Neural progenitor cell (in vitro differentiated cells): Measurements from ENCODE around the gene VAV2. TPM values are rescaled to one million over a fixed set of nuclear protein-coding genes. Genes with fewer than 3 reads are reported as not detected.

Experiments
- DNase-seq: peaks from one replicate; pipeline ENCODE4 v3.0.0-alpha.2; 2016; ENCODE audit warnings: low spot score
- H2AFZ ChIP-seq: fragments of 200-600 bp; sonication (generic); replicated peaks from 2 replicates; pipeline ENCODE4 v1.6.1; 2016; ENCODE audit warnings: antibody characterized with exemption
- H3F3A ChIP-seq: fragments of 200-600 bp; sonication (generic); 2 replicates; pipeline ENCODE4 v1.6.1; 2016; ENCODE audit warnings: antibody characterized with exemption, low read depth
- H3K27ac ChIP-seq: fragments of 200-600 bp; sonication (generic); 2 replicates; pipeline ENCODE4 v1.5.1; 2016; ENCODE audit warnings: mild to moderate bottlenecking
- H3K27me3 ChIP-seq: fragments of 200-600 bp; sonication (generic); 2 replicates; pipeline ENCODE4 v1.6.1; 2016; ENCODE audit warnings: mild to moderate bottlenecking, moderate library complexity
- H3K36me3 ChIP-seq: fragments of 200-600 bp; sonication (generic); 2 replicates; pipeline ENCODE4 v1.5.1; 2016
- H3K4me1 ChIP-seq: fragments of 200-600 bp; sonication (generic); 2 replicates; pipeline ENCODE4 v1.6.1; 2016; ENCODE audit warnings: mixed run types
- H3K4me2 ChIP-seq: fragments of 200-600 bp; sonication (generic); 2 replicates; pipeline ENCODE4 v1.6.1; 2016
- H3K4me3 ChIP-seq: fragments of 200-600 bp; sonication (generic); 2 replicates; pipeline ENCODE4 v1.5.1; 2016
- H3K79me2 ChIP-seq: fragments of 200-600 bp; sonication (generic); 2 replicates; pipeline ENCODE4 v1.6.1; 2016; ENCODE audit warnings: low read depth
- H3K9ac ChIP-seq: fragments of 200-600 bp; sonication (generic); 2 replicates; pipeline ENCODE4 v1.6.1; 2016
- H3K9me3 ChIP-seq: fragments of 200-600 bp; sonication (generic); 2 replicates; pipeline ENCODE4 v1.5.1; 2016; ENCODE audit warnings: low read depth
- H4K20me1 ChIP-seq: fragments of 200-600 bp; sonication (generic); 2 replicates; pipeline ENCODE4 v1.6.1; 2016; ENCODE audit warnings: low read depth
- H3K27ac Mint-ChIP-seq: 3 replicates; pipeline ENCODE4 v1.8.0; 2021; ENCODE audit warnings: mixed read lengths
- H3K27me3 Mint-ChIP-seq: 2 replicates; pipeline ENCODE4 v1.8.0; 2022; ENCODE audit warnings: low read depth, mild to moderate bottlenecking, inconsistent platforms, moderate library complexity, mixed read lengths; ENCODE audit not compliant: insufficient read depth
- H3K36me3 Mint-ChIP-seq: 3 replicates; pipeline ENCODE4 v1.8.0; 2021; ENCODE audit warnings: mixed read lengths
- H3K4me1 Mint-ChIP-seq: 3 replicates; pipeline ENCODE4 v1.8.0; 2021; ENCODE audit warnings: mixed read lengths
- H3K4me3 Mint-ChIP-seq: 3 replicates; pipeline ENCODE4 v1.8.0; 2021; ENCODE audit warnings: mild to moderate bottlenecking, moderate library complexity, mixed read lengths
- H3K9me3 Mint-ChIP-seq: 3 replicates; pipeline ENCODE4 v1.8.0; 2020; ENCODE audit warnings: mixed read lengths
- EZH2 ChIP-seq: fragments of 200-600 bp; sonication (generic); IDR thresholded peaks from 2 replicates; pipeline ENCODE4 v1.6.1; 2017; ENCODE audit warnings: antibody characterized with exemption, mild to moderate bottlenecking, moderate library complexity
- EZH2phosphoT487 ChIP-seq: fragments of 200-600 bp; sonication (generic); IDR thresholded peaks from 2 replicates; pipeline ENCODE4 v1.6.1; 2017; ENCODE audit warnings: antibody characterized with exemption
- total RNA-seq: library from RNA; depleted of rRNA; stranded (reverse); fragments of >200 nt; gene quantifications from 2 replicates; pipeline ENCODE4 v1.2.3, GENCODE V29; 2015; ENCODE audit warnings: low replicate concordance
- TF ChIP-seq, protein P1 (sequence below): fragments of 200-600 bp; sonication (generic); IDR thresholded peaks from 2 replicates; pipeline ENCODE4 v1.5.1; 2017; ENCODE audit warnings: antibody characterized with exemption, mild to moderate bottlenecking

The VAV2 gene
- total RNA-seq, 1 donor from 2014 or later = 12.9 TPM

DNA sequence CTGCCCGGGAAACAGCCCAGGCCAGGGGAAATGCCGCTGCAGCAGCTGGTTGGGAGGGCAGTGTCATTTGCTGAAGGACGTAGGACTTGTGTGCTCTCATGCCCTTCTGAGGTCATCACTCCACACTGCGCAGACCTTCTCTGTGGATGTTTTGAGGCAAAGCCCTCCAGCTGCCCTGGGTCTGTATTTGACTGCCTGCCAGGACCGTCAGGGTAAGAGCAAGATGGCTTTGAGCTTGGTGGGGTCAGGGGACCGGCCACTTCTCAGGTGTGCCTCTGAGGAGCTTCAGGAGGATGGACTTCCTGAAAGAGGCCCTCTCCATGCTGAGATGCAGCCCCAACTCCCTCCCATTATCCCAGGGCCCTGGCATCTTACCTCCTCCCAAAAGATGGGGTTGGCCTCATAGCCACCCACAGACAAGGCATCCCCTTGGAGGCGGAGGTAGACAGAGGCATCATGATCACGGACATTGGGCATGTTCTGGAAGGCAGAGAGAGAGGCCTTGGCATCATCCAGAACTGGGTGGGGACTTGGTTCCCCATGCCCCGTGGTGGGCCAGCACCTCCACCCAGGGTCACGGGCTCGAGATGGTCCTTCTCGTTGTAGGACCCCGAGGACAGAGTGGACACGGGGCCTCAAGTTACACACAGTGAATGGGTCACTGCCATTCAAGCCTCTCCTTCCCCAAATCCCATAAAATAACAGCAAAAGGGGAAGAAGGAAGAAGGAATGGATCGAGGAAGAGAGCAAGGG lies 273.4 kb downstream of the VAV2 start:
- no peaks in the 10 kb centered on the region for H3K4me1 ChIP-seq
- Mint-ChIP-seq H3K27ac (peak overlapping the region; percentile 53), H3K27me3 (peaks cover 6% of the 10 kb centered on the region), H3K4me3 (no peak overlapping the region), H3K4me1 (peaks cover 23% of the 10 kb centered on the region), H3K36me3 (no peaks in the 10 kb centered on the region), H3K9me3 (peaks cover 3% of the 10 kb centered on the region)
- H3K4me3 ChIP-seq = no peak overlapping the region
- H3K36me3 ChIP-seq = no peaks in the 10 kb centered on the region
- H3K27ac ChIP-seq = no peak overlapping the region
- H3K9me3 ChIP-seq = no peaks in the 10 kb centered on the region
- no peaks in the 10 kb centered on the region for H3K79me2 ChIP-seq
- no peaks in the 10 kb centered on the region for H3F3A ChIP-seq
- H3K27me3 ChIP-seq = no peaks in the 10 kb centered on the region
- no peak overlapping the region for H3K4me2 ChIP-seq
- no peak for TF ChIP-seq EZH2
- no peak for TF ChIP-seq EZH2phosphoT487
- TF ChIP-seq, protein P1, sequence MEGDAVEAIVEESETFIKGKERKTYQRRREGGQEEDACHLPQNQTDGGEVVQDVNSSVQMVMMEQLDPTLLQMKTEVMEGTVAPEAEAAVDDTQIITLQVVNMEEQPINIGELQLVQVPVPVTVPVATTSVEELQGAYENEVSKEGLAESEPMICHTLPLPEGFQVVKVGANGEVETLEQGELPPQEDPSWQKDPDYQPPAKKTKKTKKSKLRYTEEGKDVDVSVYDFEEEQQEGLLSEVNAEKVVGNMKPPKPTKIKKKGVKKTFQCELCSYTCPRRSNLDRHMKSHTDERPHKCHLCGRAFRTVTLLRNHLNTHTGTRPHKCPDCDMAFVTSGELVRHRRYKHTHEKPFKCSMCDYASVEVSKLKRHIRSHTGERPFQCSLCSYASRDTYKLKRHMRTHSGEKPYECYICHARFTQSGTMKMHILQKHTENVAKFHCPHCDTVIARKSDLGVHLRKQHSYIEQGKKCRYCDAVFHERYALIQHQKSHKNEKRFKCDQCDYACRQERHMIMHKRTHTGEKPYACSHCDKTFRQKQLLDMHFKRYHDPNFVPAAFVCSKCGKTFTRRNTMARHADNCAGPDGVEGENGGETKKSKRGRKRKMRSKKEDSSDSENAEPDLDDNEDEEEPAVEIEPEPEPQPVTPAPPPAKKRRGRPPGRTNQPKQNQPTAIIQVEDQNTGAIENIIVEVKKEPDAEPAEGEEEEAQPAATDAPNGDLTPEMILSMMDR = no peak
- no peak overlapping the region for H3K9ac ChIP-seq
- DNase-seq = no peak
- H2AFZ ChIP-seq = no peak overlapping the region
- no peaks in the 10 kb centered on the region for H4K20me1 ChIP-seq

DNA sequence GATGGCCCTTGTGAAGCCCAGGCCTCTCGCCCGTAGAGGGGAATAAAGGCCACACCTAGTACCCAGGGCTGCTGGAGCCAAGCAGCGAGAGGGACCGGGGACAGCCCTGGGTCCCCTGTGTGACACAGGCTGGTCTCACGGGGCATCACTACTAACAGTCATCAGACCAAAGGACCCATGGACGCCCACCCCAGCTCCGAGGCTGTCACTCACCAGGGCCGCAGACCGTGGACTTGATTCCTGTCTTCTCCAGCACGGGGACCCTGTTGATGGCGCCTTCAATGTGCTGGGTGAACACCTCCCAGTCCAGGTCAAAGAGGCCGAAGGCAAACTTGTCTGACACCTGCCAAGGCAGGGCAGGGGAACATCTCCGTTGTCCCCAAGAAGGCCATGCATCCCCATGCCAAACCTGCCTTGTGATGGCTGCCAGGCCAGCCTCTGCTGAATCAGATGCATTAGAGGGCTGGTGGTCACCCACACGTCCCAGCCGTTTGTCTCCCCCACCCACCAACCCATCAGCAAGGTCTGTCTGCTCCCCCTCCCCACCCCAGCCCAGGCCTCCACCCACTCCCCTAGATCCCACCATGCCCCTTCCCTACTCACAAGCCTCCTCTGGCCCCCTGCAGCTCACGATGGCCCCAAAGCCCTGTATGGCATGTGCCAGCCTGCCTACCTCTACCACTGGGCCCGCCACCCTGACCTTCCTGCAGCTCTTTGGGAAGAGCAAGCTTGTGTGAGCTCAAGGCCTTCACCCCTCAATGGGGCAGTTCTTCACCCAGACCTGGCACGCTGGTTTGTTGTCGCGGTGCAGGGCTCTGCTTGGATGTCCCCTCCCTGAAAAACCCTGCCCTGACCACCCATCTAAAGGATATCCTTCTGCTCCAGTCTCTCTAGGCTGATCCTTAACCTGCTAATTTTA lies 274.8 kb downstream of the VAV2 start:
- Mint-ChIP-seq H3K27ac (peak overlapping the region; percentile 81), H3K9me3 (peaks cover 3% of the 10 kb centered on the region), H3K4me1 (peaks cover 29% of the 10 kb centered on the region), H3K36me3 (no peaks in the 10 kb centered on the region), H3K4me3 (no peak overlapping the region), H3K27me3 (peaks cover 9% of the 10 kb centered on the region)
- H3K9ac ChIP-seq = no peak overlapping the region
- H3K4me3 ChIP-seq = no peak overlapping the region
- peaks cover 4% of the 10 kb centered on the region for H3K4me1 ChIP-seq
- no peaks in the 10 kb centered on the region for H3K9me3 ChIP-seq
- no peak overlapping the region for H3K4me2 ChIP-seq
- no peak for DNase-seq
- no peaks in the 10 kb centered on the region for H3F3A ChIP-seq
- TF ChIP-seq EZH2 (no peak), EZH2phosphoT487 (no peak)
- TF ChIP-seq, protein P1 = no peak
- H3K36me3 ChIP-seq = no peaks in the 10 kb centered on the region
- no peaks in the 10 kb centered on the region for H4K20me1 ChIP-seq
- H3K27me3 ChIP-seq = no peaks in the 10 kb centered on the region
- no peaks in the 10 kb centered on the region for H3K79me2 ChIP-seq
- H2AFZ ChIP-seq = no peak overlapping the region
- H3K27ac ChIP-seq = no peak overlapping the region

DNA sequence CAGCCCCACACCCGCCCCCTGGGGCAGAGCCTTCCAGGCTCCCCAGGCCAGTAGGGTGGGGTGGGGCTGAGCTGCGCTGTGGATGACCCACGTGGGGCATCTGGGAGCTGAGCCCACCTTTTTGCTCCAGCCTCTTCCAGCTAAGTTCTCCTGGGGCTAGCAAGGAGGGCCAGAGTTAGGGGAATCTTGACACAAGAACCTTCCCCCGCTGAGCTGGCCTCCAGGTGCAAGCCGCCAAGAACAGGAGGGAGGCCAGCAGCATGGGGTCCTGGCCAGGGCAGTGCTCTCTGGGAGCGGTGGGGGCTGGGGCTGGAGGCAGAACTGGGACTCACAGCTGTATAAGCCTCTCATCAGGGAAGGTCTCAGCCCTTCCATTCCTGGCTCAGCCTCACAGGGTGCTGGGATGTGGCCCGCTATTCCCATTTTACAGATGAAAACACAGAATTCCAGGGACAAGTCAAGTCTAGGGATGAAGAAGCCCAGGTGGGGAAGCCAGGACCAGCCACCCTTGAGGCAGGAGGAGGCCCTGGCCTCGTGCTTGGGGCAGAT lies 275.5 kb downstream of the VAV2 start:
- no peak for DNase-seq
- no peak overlapping the region for H3K27ac ChIP-seq
- peaks cover 4% of the 10 kb centered on the region for H3K4me1 ChIP-seq
- Mint-ChIP-seq H3K4me3 (no peak overlapping the region), H3K27me3 (peaks cover 7% of the 10 kb centered on the region), H3K36me3 (no peaks in the 10 kb centered on the region), H3K27ac (no peak overlapping the region), H3K9me3 (peaks cover 3% of the 10 kb centered on the region), H3K4me1 (peaks cover 29% of the 10 kb centered on the region)
- no peaks in the 10 kb centered on the region for H3F3A ChIP-seq
- H3K36me3 ChIP-seq = no peaks in the 10 kb centered on the region
- no peak for TF ChIP-seq EZH2
- TF ChIP-seq, protein P1 = no peak
- no peak for TF ChIP-seq EZH2phosphoT487
- H3K79me2 ChIP-seq = no peaks in the 10 kb centered on the region
- H3K9me3 ChIP-seq = no peaks in the 10 kb centered on the region
- H3K4me3 ChIP-seq = no peak overlapping the region
- no peak overlapping the region for H2AFZ ChIP-seq
- H3K27me3 ChIP-seq = no peaks in the 10 kb centered on the region
- H3K4me2 ChIP-seq = no peak overlapping the region
- H3K9ac ChIP-seq = no peak overlapping the region
- H4K20me1 ChIP-seq = no peaks in the 10 kb centered on the region
